ENCODE measurements around the gene TBL1XR1. TPM values are rescaled to one million over a fixed set of nuclear protein-coding genes. Genes with fewer than 3 reads are reported as not detected.

TBL1XR1 gene
- total and polyA plus RNA-seq, 2 of the 13 experiments (the other 11 are each of a cell fraction or from before 2014, with no cell fraction given): 57.7 to 62.5 TPM

DNA sequence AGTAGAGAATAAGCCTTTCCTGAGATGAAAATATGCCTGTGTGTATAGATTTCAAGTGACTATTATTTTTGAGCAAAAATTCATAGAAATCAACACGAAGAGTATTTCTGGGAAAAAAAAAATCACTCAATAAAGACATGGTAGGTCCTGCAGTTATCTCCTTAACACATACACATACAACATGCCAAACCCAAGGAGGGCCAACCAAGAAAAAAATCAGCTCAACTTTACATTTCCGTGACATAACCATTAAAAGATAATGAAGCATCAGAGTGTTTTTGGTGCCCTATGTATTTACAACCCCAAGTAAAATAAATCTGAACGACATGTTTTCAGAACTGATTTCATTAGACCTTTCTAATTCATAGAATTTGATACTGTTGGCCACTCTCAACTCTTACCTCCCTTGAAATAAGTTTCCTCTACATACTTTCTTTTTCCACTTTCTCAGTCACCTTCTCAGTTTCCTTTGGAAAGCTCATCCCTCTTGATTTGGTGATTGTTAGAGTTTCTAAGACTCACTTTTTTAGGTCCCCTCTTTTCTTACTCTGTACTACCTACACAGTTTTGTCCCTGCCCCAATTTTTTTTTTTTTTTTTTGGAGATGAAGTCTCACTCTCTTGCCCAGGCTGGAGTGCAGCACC is 162.3 kb downstream of the TBL1XR1 start (continued):
- TF ChIP-seq TEF (CRISPR knock-in tag; IDR thresholded peaks at IDR 0.05) (no peak), POLR2G (IDR thresholded peaks at IDR 0.05; ENCODE audit: low read depth, low read length) (no peak), ZNF766 (CRISPR knock-in tag; IDR thresholded peaks at IDR 0.05; ENCODE audit: borderline replicate concordance) (no peak), FOXA3 (CRISPR knock-in tag; IDR thresholded peaks at IDR 0.05) (no peak)

DNA sequence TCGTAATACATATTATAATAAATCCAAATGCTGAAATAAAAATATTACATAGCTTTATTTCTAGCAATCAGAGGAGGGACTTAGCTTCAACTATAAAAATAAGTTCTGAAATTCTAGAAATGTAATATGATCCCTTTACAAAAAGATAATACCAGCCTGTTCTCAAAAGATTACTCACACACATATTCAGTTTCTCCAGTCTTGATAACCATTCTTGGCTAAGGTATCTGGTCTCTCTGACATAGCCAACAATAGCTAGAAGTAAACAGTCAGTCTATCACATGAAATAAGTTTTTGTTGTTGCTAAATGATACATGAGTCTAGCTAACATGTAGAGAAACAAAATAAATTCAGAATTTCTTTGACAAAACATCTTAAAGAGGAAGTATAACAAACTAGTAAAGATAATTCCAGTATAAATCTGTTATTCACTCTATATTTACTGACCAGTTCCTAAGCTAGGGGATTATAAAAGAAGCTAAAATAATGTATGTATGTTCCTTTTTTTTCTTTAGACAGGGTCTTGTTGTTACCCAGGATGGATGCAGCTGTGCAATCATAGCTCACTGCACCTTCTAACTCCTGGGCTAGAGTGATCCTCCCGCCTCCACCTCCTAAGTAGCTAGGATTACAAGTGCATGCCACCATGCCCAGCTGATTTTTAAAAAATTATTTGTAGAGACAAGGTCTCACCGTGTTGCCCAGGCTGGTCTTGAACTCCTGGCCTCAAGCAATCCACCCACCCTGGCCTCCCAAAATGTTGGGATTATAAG is 170.6 kb downstream of the TBL1XR1 start:
- H3K4me2 ChIP-seq (ENCODE audit: low read depth, low read length): no peak overlapping the region
- FAIRE-seq (no peak), ATAC-seq (no peak), DNase-seq (ENCODE audit: low spot score) (no peak)
- H3K4me1 ChIP-seq (ENCODE audit: insufficient read depth, low read length): no peaks in the 10 kb centered on the region
- WGBS (ENCODE audit: low lambda C conversion rate): 90% methylated on average over 3 of the region's 3 CpGs
- in situ Hi-C loops (cut with HindIII; ENCODE audit: extremely low pct_ligation_motif_present, low pct_unique_long_range_greater_than_20kb) (no loop called here), intact Hi-C loops (cut with micrococcal nuclease; ENCODE audit: unreplicated experiment) (no loop called here)
- H3K27me3 ChIP-seq (ENCODE audit: control insufficient read depth in 1 of 2, insufficient read depth in 2 of 2, low read length in 2 of 2): no peaks in the 10 kb centered on the region; a peak in 1 of 5 replicates
- H3K9ac ChIP-seq (ENCODE audit: insufficient read depth, low read depth, low read length): no peak overlapping the region
- no peaks in the 10 kb centered on the region; the same call in 1 of the 2 replicates for H4K20me1 ChIP-seq (ENCODE audit: insufficient read depth, low read length)
- H3K27ac ChIP-seq (ENCODE audit: extremely low read length, insufficient read depth, low read length): no peak overlapping the region
- no peak overlapping the region for H3K4me3 ChIP-seq (replicated peaks in 1 of 3; ENCODE audit: insufficient read depth in 1 of 3, low read depth in 2 of 3, low read length in 3 of 3)
- no peaks in the 10 kb centered on the region for H3K9me3 ChIP-seq (ENCODE audit: low read length)
- ChIA-PET POLR2A (no interaction called here), CTCF (ENCODE audit: low intra/inter-chr PET ratio, low total read pairs) (no interaction called here)
- no peak overlapping the region for H2AFZ ChIP-seq (ENCODE audit: low read length)
- peaks cover 2% of the 10 kb centered on the region for H3K79me2 ChIP-seq (ENCODE audit: insufficient read depth, low read length)
- no TSS peak for BruUV-seq (replicated peaks)
- peaks cover 3 to 31% of the 10 kb centered on the region in 2 experiments for H3K36me3 ChIP-seq (replicated peaks in 1 of 2; ENCODE audit: control insufficient read depth in 1 of 2, insufficient read depth in 2 of 2, low read length in 2 of 2)
- TF ChIP-seq, protein P1, sequence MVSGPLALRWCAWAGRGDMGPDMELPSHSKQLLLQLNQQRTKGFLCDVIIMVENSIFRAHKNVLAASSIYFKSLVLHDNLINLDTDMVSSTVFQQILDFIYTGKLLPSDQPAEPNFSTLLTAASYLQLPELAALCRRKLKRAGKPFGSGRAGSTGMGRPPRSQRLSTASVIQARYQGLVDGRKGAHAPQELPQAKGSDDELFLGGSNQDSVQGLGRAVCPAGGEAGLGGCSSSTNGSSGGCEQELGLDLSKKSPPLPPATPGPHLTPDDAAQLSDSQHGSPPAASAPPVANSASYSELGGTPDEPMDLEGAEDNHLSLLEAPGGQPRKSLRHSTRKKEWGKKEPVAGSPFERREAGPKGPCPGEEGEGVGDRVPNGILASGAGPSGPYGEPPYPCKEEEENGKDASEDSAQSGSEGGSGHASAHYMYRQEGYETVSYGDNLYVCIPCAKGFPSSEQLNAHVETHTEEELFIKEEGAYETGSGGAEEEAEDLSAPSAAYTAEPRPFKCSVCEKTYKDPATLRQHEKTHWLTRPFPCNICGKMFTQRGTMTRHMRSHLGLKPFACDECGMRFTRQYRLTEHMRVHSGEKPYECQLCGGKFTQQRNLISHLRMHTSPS (CRISPR knock-in tag; IDR thresholded peaks at IDR 0.05; ENCODE audit: low read depth): no peak
- TF ChIP-seq RNF2 (conservative IDR thresholded peaks at IDR 0.05; ENCODE audit: low read depth): no peak
- no peak for TF ChIP-seq NRL (CRISPR knock-in tag; IDR thresholded peaks at IDR 0.05; ENCODE audit: borderline replicate concordance)
- no peak for TF ChIP-seq ZBTB3 (CRISPR knock-in tag; IDR thresholded peaks at IDR 0.05; ENCODE audit: borderline replicate concordance, low read depth)
- TF ChIP-seq NPAS2 (CRISPR knock-in tag; IDR thresholded peaks at IDR 0.05; ENCODE audit: borderline replicate concordance): no peak
- TF ChIP-seq NR0B2 (CRISPR knock-in tag; IDR thresholded peaks at IDR 0.05): no peak
- TF ChIP-seq ZNF274 (CRISPR knock-in tag; IDR thresholded peaks at IDR 0.05): no peak
- no peak for TF ChIP-seq SP4 (CRISPR knock-in tag; IDR thresholded peaks at IDR 0.05)
- TF ChIP-seq ZNF296 (CRISPR knock-in tag; conservative IDR thresholded peaks at IDR 0.05): no peak
- TF ChIP-seq SMAD1 (CRISPR knock-in tag; IDR thresholded peaks at IDR 0.05; ENCODE audit: borderline replicate concordance, low read depth): no peak
- TF ChIP-seq ZNF788 (CRISPR knock-in tag; IDR thresholded peaks at IDR 0.05; ENCODE audit: borderline replicate concordance): no peak
- no peak for TF ChIP-seq MEIS1 (CRISPR knock-in tag; IDR thresholded peaks at IDR 0.05; ENCODE audit: borderline replicate concordance)
- TF ChIP-seq, protein P2, sequence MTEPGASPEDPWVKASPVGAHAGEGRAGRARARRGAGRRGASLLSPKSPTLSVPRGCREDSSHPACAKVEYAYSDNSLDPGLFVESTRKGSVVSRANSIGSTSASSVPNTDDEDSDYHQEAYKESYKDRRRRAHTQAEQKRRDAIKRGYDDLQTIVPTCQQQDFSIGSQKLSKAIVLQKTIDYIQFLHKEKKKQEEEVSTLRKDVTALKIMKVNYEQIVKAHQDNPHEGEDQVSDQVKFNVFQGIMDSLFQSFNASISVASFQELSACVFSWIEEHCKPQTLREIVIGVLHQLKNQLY (CRISPR knock-in tag; IDR thresholded peaks at IDR 0.05): no peak
- TF ChIP-seq RXRA (CRISPR knock-in tag; IDR thresholded peaks at IDR 0.05): no peak
- TF ChIP-seq ZNF563 (CRISPR knock-in tag; IDR thresholded peaks at IDR 0.05): no peak
- TF ChIP-seq MXD4 (CRISPR knock-in tag; IDR thresholded peaks at IDR 0.05): no peak
